Loucy (cell line): Measurements from ENCODE around the gene UBASH3A.

Source experiments
- CTCF ChIP-seq: fragments of 200-600 bp; sonication (generic); conservative IDR thresholded peaks from 2 replicates; pipeline ENCODE4 v1.5.1; 2014; ENCODE audit warnings: mild to moderate bottlenecking, antibody characterized with exemption, low read length
- EZH2phosphoT487 ChIP-seq: fragments of 200-600 bp; IDR thresholded peaks from 2 replicates; pipeline ENCODE4 v1.6.1; 2018; ENCODE audit warnings: antibody characterized with exemption, mild to moderate bottlenecking, moderate library complexity, borderline replicate concordance

- TF ChIP-seq CTCF: no peak
- no peak for TF ChIP-seq EZH2phosphoT487
These were observed 64.9 kb downstream of the UBASH3A start for GRCh38 chr21:42468491-42469131.
